K562 (cell line): ENCODE data around the gene ZBTB20.

Experiments used
- CTCF ChIP-seq, 3 experiments: IDR thresholded peaks in 2 of 3; conservative IDR thresholded peaks in 1 of 3; 2 replicates each; pipeline ENCODE4 v1.5.1; 2011 to 2012; ENCODE audit warnings: low read length in 3 of 3, mild to moderate bottlenecking in 3 of 3, control low read depth in 2 of 3, improper control_type of control experiment in 1 of 3, inconsistent platforms in 1 of 3, low read depth in 1 of 3, mixed read lengths in 1 of 3, moderate library complexity in 1 of 3; ENCODE audit not compliant: insufficient read depth in 2 of 3
- FOXA1 ChIP-seq: fragments of 450-650 bp; IDR thresholded peaks from 2 replicates; pipeline ENCODE4 v1.6.1; 2016; ENCODE audit warnings: mild to moderate bottlenecking, borderline replicate concordance
- HDAC2 ChIP-seq: fragments of 450-650 bp; IDR thresholded peaks from 2 replicates; pipeline ENCODE4 v1.6.1; 2016; ENCODE audit warnings: mild to moderate bottlenecking
- MXI1 ChIP-seq: IDR thresholded peaks from 2 replicates; pipeline ENCODE4 v1.6.1; 2011; ENCODE audit warnings: low read depth, mild to moderate bottlenecking, improper control_type of control experiment, low read length
- NFE2L1 ChIP-seq: fragments of 450-650 bp; IDR thresholded peaks from 2 replicates; pipeline ENCODE4 v1.6.1; 2016; ENCODE audit warnings: missing genetic modification characterization, low read depth, mild to moderate bottlenecking, missing compliant biosample characterization, moderate library complexity, borderline replicate concordance
- NR2C2 ChIP-seq, 2 experiments: fragments of 200-800 bp in 1 of 2; sonication (Bioruptor generic) in 1 of 2; sonication (generic) in 1 of 2; formaldehyde crosslinking in 1 of 2; IDR thresholded peaks; 2 replicates each; pipeline versions ENCODE4 v1.6.1 to v1.8.0; 2016 to 2022; ENCODE audit warnings: mild to moderate bottlenecking in 1 of 2, missing compliant biosample characterization in 1 of 2, missing genetic modification characterization in 1 of 2, missing genetic modification reagents in 1 of 2
- RHOXF2B ChIP-seq: fragments of 250-450 bp; sonication (Bioruptor Pico); conservative IDR thresholded peaks from 2 replicates; pipeline ENCODE4 v1.5.1; 2021
- THRA ChIP-seq: fragments of 450-650 bp; IDR thresholded peaks from 2 replicates; pipeline ENCODE4 v1.6.1; 2017; ENCODE audit warnings: mild to moderate bottlenecking, moderate library complexity
- USF1 ChIP-seq: sonication (generic); formaldehyde crosslinking; IDR thresholded peaks from 2 replicates; pipeline ENCODE4 v1.9.0; 2022; ENCODE audit warnings: mild to moderate bottlenecking, missing genetic modification reagents

- TF ChIP-seq RHOXF2B (CRISPR knock-in tag) (no peak), USF1 (CRISPR knock-in tag) (no peak), MXI1 (no peak), NR2C2 (CRISPR knock-in tag; IDR thresholded peaks at IDR 0.05) (no peak), NR2C2 (tag; IDR thresholded peaks at IDR 0.05) (no peak), THRA (no peak), CTCF (IDR thresholded peaks at IDR 0.05 in 2 of 3, conservative IDR thresholded peaks at IDR 0.05 in 1 of 3; ENCODE audit: insufficient read depth in 2 of 3, low read depth in 1 of 3, low read length in 3 of 3) (no peak), HDAC2 (no peak), FOXA1 (no peak), NFE2L1 (tag) (no peak)
These were observed 680.8 kb downstream of the ZBTB20 start for GRCh38 chr3:114466251-114466650.
